Measurements from ENCODE around the gene ANKRD1. TPM values are rescaled to one million over a fixed set of nuclear protein-coding genes. Genes with fewer than 3 reads are reported as not detected.

ANKRD1 gene
- total and polyA plus RNA-seq, 2 donors (not counting 3 experiments of a cell fraction or from before 2014, with no cell fraction given): 593 to 664 TPM

- Histone ChIP-seq H3K4me2 (ENCODE audit: insufficient read depth, low read length) (peak overlapping the region; percentile 98), H2AFZ (ENCODE audit: low read depth, low read length) (no peak overlapping the region), H3K4me3 (replicated peaks in 1 of 3; ENCODE audit: insufficient read depth in 1 of 3, low read depth in 1 of 3, low read length in 3 of 3) (peak overlapping the region; percentile 52 to 98 (median 56)), H3K4me1 (ENCODE audit: control insufficient read depth, extremely low read depth, insufficient read depth, low read length) (peaks cover 53% of the 10 kb centered on the region), H4K20me1 (replicated peaks; ENCODE audit: control insufficient read depth, extremely low read depth, insufficient read depth, low read length) (no peaks in the 10 kb centered on the region), H3K9me1 (replicated peaks; ENCODE audit: control insufficient read depth, extremely low read depth, insufficient read depth, low read length) (no peaks in the 10 kb centered on the region), H3K36me3 (ENCODE audit: control insufficient read depth in 2 of 2, extremely low read depth in 1 of 2, insufficient read depth in 2 of 2, low read length in 2 of 2) (peaks cover 15 to 47% of the 10 kb centered on the region in 2 experiments), H3K9me3 (replicated peaks; ENCODE audit: control insufficient read depth, insufficient read depth, low read length) (no peaks in the 10 kb centered on the region), H3K27me3 (ENCODE audit: control insufficient read depth in 2 of 2, insufficient read depth in 2 of 2, low read length in 2 of 2) (no peaks in the 10 kb centered on the region), H3K27ac (ENCODE audit: insufficient read depth, low read depth, low read length) (peak overlapping the region; percentile 82), H3K79me2 (ENCODE audit: control insufficient read depth, insufficient read depth, low read length) (peaks cover 50% of the 10 kb centered on the region), H3K9ac (replicated peaks; ENCODE audit: extremely low read depth, insufficient read depth, low read length) (peak overlapping the region; percentile 94)
- TF ChIP-seq JUN (IDR thresholded peaks at IDR 0.05; ENCODE audit: borderline replicate concordance, insufficient read depth, insufficient read length, low read depth) (peak; percentile 5), CTCF (IDR thresholded peaks at IDR 0.05; ENCODE audit: extremely low read depth in 1 of 2, insufficient read depth in 1 of 2, low read depth in 1 of 2, low read length in 2 of 2) (no peak), GATA2 (IDR thresholded peaks at IDR 0.05; ENCODE audit: insufficient read depth, insufficient read length, low read depth, low read length) (peak; percentile 48), MAX (IDR thresholded peaks at IDR 0.05; ENCODE audit: insufficient read depth, insufficient read length) (no peak)
- TSS peak; percentile 2 for BruUV-seq (replicated peaks)
- peak; percentile 81 for DNase-seq (ENCODE audit: low read depth, low spot score)
- CTCF ChIA-PET: interaction anchor here (0.7 to 4.2 kb wide), 11 partner anchors 9 to 333 kb away, joined by 3 to 30 read pairs (median 4); no protein-coding TSS in a partner anchor
- POLR2A ChIA-PET: interaction anchor here (0.7 to 4.9 kb wide), 8 partner anchors 13 to 333 kb away, joined by 3 to 48 read pairs (median 4); no protein-coding TSS in a partner anchor
- intact Hi-C loops (cut with micrococcal nuclease): loop anchor here (2.0 kb wide), 2 partner anchors 13 to 303 kb away; partner anchors contain the start of gene PCGF5
- dilution Hi-C loops (cut with MboI; ENCODE audit: extremely low pct_ligation_motif_present, low sequenced_read_pairs): no loop called here
- peak; percentile 47 for FAIRE-seq
Measured at GRCh38 chr10:90917238-90917967, 3.5 kb downstream of the ANKRD1 start.
